H9 (cell line): ENCODE data around the gene MAPKAP1. TPM values are rescaled to one million over a fixed set of nuclear protein-coding genes. Genes with fewer than 3 reads are reported as not detected.

Source experiments
- DNase-seq: peaks from one replicate; pipeline ENCODE4 v3.0.0-alpha.2; 2017
- H2AFZ ChIP-seq: one replicate; pipeline ENCODE4 v1.6.1; 2013; ENCODE audit warnings: mild to moderate bottlenecking, low read length, control low read depth, moderate library complexity
- H2AK5ac ChIP-seq: 2 replicates; pipeline ENCODE4 v1.6.1; 2013; ENCODE audit warnings: low read length, control low read depth, mixed read lengths; ENCODE audit not compliant: insufficient read length
- H2BK120ac ChIP-seq: one replicate; pipeline ENCODE4 v1.6.1; 2013; ENCODE audit warnings: low read depth, mild to moderate bottlenecking, low read length, control low read depth, inconsistent platforms; ENCODE audit not compliant: poor library complexity, severe bottlenecking
- H2BK12ac ChIP-seq: 2 replicates; pipeline ENCODE4 v1.6.1; 2013; ENCODE audit warnings: low read length, control low read depth, mixed read lengths, low read depth; ENCODE audit not compliant: insufficient read length
- H2BK15ac ChIP-seq: 2 replicates; pipeline ENCODE4 v1.6.1; 2013; ENCODE audit warnings: low read depth, low read length, control low read depth
- H2BK20ac ChIP-seq: one replicate; pipeline ENCODE4 v1.6.1; 2013; ENCODE audit warnings: low read depth, mild to moderate bottlenecking, low read length, control low read depth, inconsistent platforms; ENCODE audit not compliant: poor library complexity, severe bottlenecking
- H2BK5ac ChIP-seq: 2 replicates; pipeline ENCODE4 v1.6.1; 2013; ENCODE audit warnings: low read length, control low read depth, mixed read lengths; ENCODE audit not compliant: insufficient read length
- H3K14ac ChIP-seq: 2 replicates; pipeline ENCODE4 v1.6.1; 2013; ENCODE audit warnings: low read length, control low read depth; ENCODE audit not compliant: insufficient read depth
- H3K18ac ChIP-seq: 2 replicates; pipeline ENCODE4 v1.6.1; 2013; ENCODE audit warnings: low read depth, mild to moderate bottlenecking, mixed read lengths, low read length, control low read depth; ENCODE audit not compliant: insufficient read length
- H3K23ac ChIP-seq: 2 replicates; pipeline ENCODE4 v1.6.1; 2013; ENCODE audit warnings: low read length, control low read depth, mixed read lengths, low read depth; ENCODE audit not compliant: insufficient read length
- H3K23me2 ChIP-seq: 2 replicates; pipeline ENCODE4 v1.6.1; 2013; ENCODE audit warnings: low read depth, mild to moderate bottlenecking, mixed read lengths, low read length, control low read depth; ENCODE audit not compliant: insufficient read length, poor library complexity, severe bottlenecking
- H3K27ac ChIP-seq: 2 replicates; pipeline ENCODE4 v1.5.1; 2013; ENCODE audit warnings: low read length, control low read depth, mixed read lengths, low read depth; ENCODE audit not compliant: insufficient read length
- H3K27me3 ChIP-seq: 2 replicates; pipeline ENCODE4 v1.6.1; 2013; ENCODE audit warnings: low read length, control low read depth, inconsistent platforms; ENCODE audit not compliant: insufficient read depth
- H3K4ac ChIP-seq: 2 replicates; pipeline ENCODE4 v1.6.1; 2013; ENCODE audit warnings: low read depth, mild to moderate bottlenecking, control low read depth, inconsistent platforms, low read length, moderate library complexity
- H3K4me1 ChIP-seq: 2 replicates; pipeline ENCODE4 v1.6.1; 2013; ENCODE audit warnings: low read length, control low read depth, inconsistent platforms; ENCODE audit not compliant: insufficient read depth
- H3K4me2 ChIP-seq: 2 replicates; pipeline ENCODE4 v1.6.1; 2013; ENCODE audit warnings: low read length, control low read depth, mixed read lengths; ENCODE audit not compliant: insufficient read length, insufficient read depth
- H3K56ac ChIP-seq: 2 replicates; pipeline ENCODE4 v1.6.1; 2013; ENCODE audit warnings: low read depth, mild to moderate bottlenecking, mixed read lengths, low read length, control low read depth; ENCODE audit not compliant: insufficient read length
- H3K79me1 ChIP-seq: 2 replicates; pipeline ENCODE4 v1.6.1; 2013; ENCODE audit warnings: low read depth, mild to moderate bottlenecking, moderate library complexity, low read length, control low read depth, inconsistent platforms; ENCODE audit not compliant: insufficient read depth, poor library complexity, severe bottlenecking
- H3K79me2 ChIP-seq: 2 replicates; pipeline ENCODE4 v1.6.1; 2013; ENCODE audit warnings: low read length, control low read depth, inconsistent platforms; ENCODE audit not compliant: insufficient read depth
- H3K9ac ChIP-seq: 2 replicates; pipeline ENCODE4 v1.6.1; 2013; ENCODE audit warnings: low read length, control low read depth, mixed read lengths; ENCODE audit not compliant: insufficient read length; ENCODE audit errors: extremely low read depth
- H3K9me3 ChIP-seq: one replicate; pipeline ENCODE4 v1.6.1; 2013; ENCODE audit warnings: low read depth, low read length, inconsistent platforms; ENCODE audit not compliant: control insufficient read depth
- H3T11ph ChIP-seq: one replicate; pipeline ENCODE4 v1.6.1; 2013; ENCODE audit warnings: mild to moderate bottlenecking, low read length, control low read depth, inconsistent platforms
- H4K20me1 ChIP-seq: one replicate; pipeline ENCODE4 v1.6.1; 2013; ENCODE audit not compliant: control insufficient read depth, insufficient read length, insufficient read depth
- H4K5ac ChIP-seq: 2 replicates; pipeline ENCODE4 v1.6.1; 2013; ENCODE audit warnings: low read depth, mild to moderate bottlenecking, mixed read lengths, low read length, control low read depth; ENCODE audit not compliant: insufficient read length
- H4K8ac ChIP-seq: replicated peaks from 2 replicates; pipeline ENCODE4 v1.6.1; 2013; ENCODE audit warnings: low read length, control low read depth, mixed read lengths, low read depth; ENCODE audit not compliant: insufficient read length
- H4K91ac ChIP-seq: 2 replicates; pipeline ENCODE4 v1.6.1; 2013; ENCODE audit warnings: low read depth, mild to moderate bottlenecking, moderate library complexity, mixed read lengths, low read length, control low read depth; ENCODE audit not compliant: insufficient read length
- H3K27ac Mint-ChIP-seq, 3 experiments: 2 replicates in 2 of 3; 3 replicates in 1 of 3; pipeline ENCODE4 v1.8.0; 2020 to 2021; ENCODE audit warnings: mixed read lengths in 3 of 3, mild to moderate bottlenecking in 1 of 3, moderate library complexity in 1 of 3
- H3K27me3 Mint-ChIP-seq: 2 replicates; pipeline ENCODE4 v1.8.0; 2021; ENCODE audit warnings: low read depth, mild to moderate bottlenecking, moderate library complexity, mixed read lengths
- H3K36me3 Mint-ChIP-seq, 3 experiments: 2 replicates in 2 of 3; 3 replicates in 1 of 3; pipeline ENCODE4 v1.8.0; 2020 to 2021; ENCODE audit warnings: low read depth in 3 of 3, mixed read lengths in 3 of 3; ENCODE audit not compliant: insufficient read depth in 1 of 3
- H3K4me1 Mint-ChIP-seq, 2 experiments: 2 replicates each; pipeline ENCODE4 v1.8.0; 2020; ENCODE audit warnings: mixed read lengths in 2 of 2
- H3K4me3 Mint-ChIP-seq, 2 experiments: 2 replicates in 1 of 2; 3 replicates in 1 of 2; pipeline ENCODE4 v1.8.0; 2020 to 2021; ENCODE audit warnings: mild to moderate bottlenecking in 2 of 2, mixed read lengths in 2 of 2, moderate library complexity in 1 of 2
- H3K9me3 Mint-ChIP-seq, 2 experiments: 2 replicates in 1 of 2; 3 replicates in 1 of 2; pipeline ENCODE4 v1.8.0; 2020; ENCODE audit warnings: mild to moderate bottlenecking in 2 of 2, mixed read lengths in 2 of 2, moderate library complexity in 1 of 2
- WGBS: extraction: QIAGEN DNeasy Blood & Tissue Kit; methylation state at CpG from one replicate; pipeline ENCODE4 v1.1.7; 2013; ENCODE audit warnings: missing lambda C conversion rate, low lambda C conversion rate, mixed read lengths; ENCODE audit not compliant: insufficient read length; ENCODE audit errors: extremely low coverage; 5-methylcytosine and 5-hydroxymethylcytosine counted together
- total RNA-seq: library from RNA; stranded (reverse); gene quantifications from 2 replicates; pipeline ENCODE4 v1.2.1, GENCODE V29; 2021
- TF ChIP-seq, protein P1 (sequence below): fragments of 200-600 bp; sonication (generic); conservative IDR thresholded peaks from 3 replicates; pipeline ENCODE4 v1.8.0; 2021; ENCODE audit warnings: antibody characterized with exemption, mild to moderate bottlenecking

The MAPKAP1 gene
- total RNA-seq, 1 experiment from 2014 or later, result 97.0 TPM

DNA sequence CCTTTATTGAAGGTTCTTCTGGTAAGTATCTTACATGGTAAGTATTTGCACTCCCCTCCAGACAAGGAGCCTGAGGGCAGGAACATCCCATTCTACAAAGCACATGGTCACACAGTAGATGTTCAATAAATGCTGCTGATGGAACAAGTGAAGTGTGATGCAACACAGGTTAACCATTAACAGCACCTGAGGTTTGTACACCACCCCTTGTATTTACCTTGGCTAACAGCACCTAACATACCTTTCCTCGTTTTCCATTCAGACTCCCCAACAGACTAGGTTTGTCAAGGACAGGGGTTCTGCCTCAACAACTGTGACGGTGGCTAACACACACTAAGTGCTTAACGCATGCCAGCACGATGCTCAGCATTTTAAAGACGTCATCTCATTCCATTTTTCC lies 213.6 kb downstream of the MAPKAP1 start:
- H3K9me3 ChIP-seq, result no peaks in the 10 kb centered on the region
- H3K4me2 ChIP-seq, result no peak overlapping the region
- H3K18ac ChIP-seq, result no peak overlapping the region
- H3K79me2 ChIP-seq, result no peaks in the 10 kb centered on the region
- H4K20me1 ChIP-seq, result no peaks in the 10 kb centered on the region
- Mint-ChIP-seq H3K4me1 (peaks cover 31 to 38% of the 10 kb centered on the region in 2 experiments), H3K27ac (no peak overlapping the region; a peak in 1 of 7 replicates), H3K27me3 (no peaks in the 10 kb centered on the region), H3K9me3 (no peaks in the 10 kb centered on the region), H3K36me3 (no peaks in the 10 kb centered on the region), H3K4me3 (no peak overlapping the region)
- H4K5ac ChIP-seq, result no peak overlapping the region
- WGBS, result no CpG with 5 or more reads among the region's 5 CpGs
- H4K91ac ChIP-seq, result no peak overlapping the region
- H3K79me1 ChIP-seq, result no peaks in the 10 kb centered on the region
- H3T11ph ChIP-seq, result no peak overlapping the region
- TF ChIP-seq, protein P1, sequence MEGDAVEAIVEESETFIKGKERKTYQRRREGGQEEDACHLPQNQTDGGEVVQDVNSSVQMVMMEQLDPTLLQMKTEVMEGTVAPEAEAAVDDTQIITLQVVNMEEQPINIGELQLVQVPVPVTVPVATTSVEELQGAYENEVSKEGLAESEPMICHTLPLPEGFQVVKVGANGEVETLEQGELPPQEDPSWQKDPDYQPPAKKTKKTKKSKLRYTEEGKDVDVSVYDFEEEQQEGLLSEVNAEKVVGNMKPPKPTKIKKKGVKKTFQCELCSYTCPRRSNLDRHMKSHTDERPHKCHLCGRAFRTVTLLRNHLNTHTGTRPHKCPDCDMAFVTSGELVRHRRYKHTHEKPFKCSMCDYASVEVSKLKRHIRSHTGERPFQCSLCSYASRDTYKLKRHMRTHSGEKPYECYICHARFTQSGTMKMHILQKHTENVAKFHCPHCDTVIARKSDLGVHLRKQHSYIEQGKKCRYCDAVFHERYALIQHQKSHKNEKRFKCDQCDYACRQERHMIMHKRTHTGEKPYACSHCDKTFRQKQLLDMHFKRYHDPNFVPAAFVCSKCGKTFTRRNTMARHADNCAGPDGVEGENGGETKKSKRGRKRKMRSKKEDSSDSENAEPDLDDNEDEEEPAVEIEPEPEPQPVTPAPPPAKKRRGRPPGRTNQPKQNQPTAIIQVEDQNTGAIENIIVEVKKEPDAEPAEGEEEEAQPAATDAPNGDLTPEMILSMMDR, result no peak
- H2AK5ac ChIP-seq, result no peak overlapping the region
- H2BK120ac ChIP-seq, result no peak overlapping the region
- H2BK5ac ChIP-seq, result no peak overlapping the region
- no peak overlapping the region for H2BK20ac ChIP-seq
- no peaks in the 10 kb centered on the region for H3K23me2 ChIP-seq
- H2BK15ac ChIP-seq, result no peak overlapping the region
- H3K23ac ChIP-seq, result no peak overlapping the region
- H3K9ac ChIP-seq, result no peak overlapping the region
- H3K4me1 ChIP-seq, result peaks cover 17% of the 10 kb centered on the region
- no peak overlapping the region for H3K14ac ChIP-seq
- H3K27me3 ChIP-seq, result no peaks in the 10 kb centered on the region
- H2BK12ac ChIP-seq, result no peak overlapping the region
- H3K56ac ChIP-seq, result no peak overlapping the region
- H3K4ac ChIP-seq, result no peak overlapping the region
- H2AFZ ChIP-seq, result no peak overlapping the region
- DNase-seq, result no peak
- no peak overlapping the region for H4K8ac ChIP-seq
- H3K27ac ChIP-seq, result no peak overlapping the region
